Activated CD8-positive, alpha-beta memory T cell treated with anti-CD3 and anti-CD28 coated beads for 36 hours (primary cell): ENCODE data around the gene DHTKD1. TPM values are rescaled to one million over a fixed set of nuclear protein-coding genes. Genes with fewer than 3 reads are reported as not detected.
"Not testable (repeated sequence)": the region's sequence is repeated elsewhere in the genome, so short reads cannot be mapped to it uniquely, and the experiment has no call there.

ENCODE experiments used
- CTCF ChIA-PET: fragments of 350-600 bp; sonication (Branson Sonifier 250); formaldehyde crosslinking; loops from one replicate; lab custom pipeline; 2021; ENCODE audit warnings: antibody characterized with exemption; lab: Charles Lee
- POLR2A ChIA-PET: fragments of 350-600 bp; sonication (Branson Sonifier 250); formaldehyde crosslinking; loops from one replicate; lab custom pipeline; 2021; ENCODE audit warnings: antibody characterized with exemption; lab: Charles Lee
- total RNA-seq, 2 experiments: library from RNA; stranded (reverse); gene quantifications; one replicate each; pipeline ENCODE4 v1.2.3, GENCODE V29; 2021

The DHTKD1 gene
- total RNA-seq, 2 experiments from 2014 or later = 9.8 to 12.0 TPM

DNA sequence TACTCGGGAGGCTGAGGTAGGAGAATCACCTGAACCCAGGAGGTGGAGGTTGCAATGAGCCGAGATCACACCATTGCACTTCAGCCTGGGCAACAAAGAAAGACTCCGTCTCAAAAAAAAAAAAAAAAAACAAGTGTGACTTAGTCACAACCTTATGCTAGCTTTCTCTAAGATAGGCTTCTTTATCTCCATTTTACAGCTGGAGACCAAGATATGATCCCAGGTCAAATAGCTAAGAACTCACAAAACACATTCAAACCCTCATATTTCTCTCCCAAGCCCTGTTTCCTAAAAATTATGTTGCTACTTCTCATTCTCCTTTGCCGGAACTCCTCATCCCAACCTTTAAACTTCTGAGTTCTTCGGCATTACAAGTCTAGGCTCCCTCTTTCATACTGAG, 13.0 kb upstream of the DHTKD1 start:
- ChIA-PET POLR2A (interaction anchor here (0.6 kb wide), 1 partner anchor 9 kb away, joined by 3 read pairs; no protein-coding TSS in a partner anchor), CTCF (no interaction called here)

DNA sequence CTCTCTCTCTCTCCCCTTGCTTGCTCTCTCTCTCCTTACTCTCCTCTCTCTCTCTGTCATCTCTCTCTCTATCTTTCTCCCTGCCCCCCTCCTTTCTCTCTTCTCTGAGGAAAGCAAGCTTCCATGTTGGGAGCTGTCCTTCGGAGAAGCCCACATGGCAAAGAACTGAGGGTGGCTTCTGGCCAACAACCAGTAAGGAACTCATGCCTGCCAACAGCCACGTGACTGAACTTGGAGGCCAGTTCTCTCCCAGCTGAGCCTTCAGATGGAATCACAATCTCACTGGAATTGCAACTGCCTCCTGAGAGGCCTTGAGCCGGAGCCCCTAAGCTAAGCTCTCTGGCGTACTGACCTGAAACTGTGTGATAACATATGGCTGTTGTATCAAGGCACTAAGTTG, 12.0 kb upstream of the DHTKD1 start:
- ChIA-PET CTCF (interaction anchor here (0.6 kb wide), 1 partner anchor 12 kb away, joined by 4 read pairs; no protein-coding TSS in a partner anchor), POLR2A (interaction anchor here (0.7 kb wide), 1 partner anchor 110 kb away, joined by 3 read pairs; no protein-coding TSS in a partner anchor)

DNA sequence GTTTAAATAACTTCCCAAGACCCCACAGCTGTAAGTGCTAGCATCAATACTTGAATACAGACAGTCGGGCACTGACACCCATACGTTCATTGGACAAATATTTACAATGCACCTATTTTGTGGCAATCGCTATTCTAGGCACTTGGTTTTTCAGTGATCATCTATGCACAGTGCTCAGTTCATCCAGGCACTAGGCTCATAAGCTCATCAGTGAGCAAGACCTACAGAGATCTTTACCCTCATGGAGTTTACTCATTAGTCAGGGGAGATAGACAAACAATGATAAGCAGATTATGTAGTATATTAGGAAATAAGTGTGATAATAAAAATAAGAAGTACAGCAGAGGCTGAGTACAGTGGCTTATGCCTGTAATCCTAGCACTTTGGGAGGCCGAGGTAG, 7.6 kb upstream of the DHTKD1 start:
- CTCF ChIA-PET = interaction anchor here (0.6 to 1.0 kb wide), 2 partner anchors 43 to 145 kb away, joined by 3 read pairs; no protein-coding TSS in a partner anchor

DNA sequence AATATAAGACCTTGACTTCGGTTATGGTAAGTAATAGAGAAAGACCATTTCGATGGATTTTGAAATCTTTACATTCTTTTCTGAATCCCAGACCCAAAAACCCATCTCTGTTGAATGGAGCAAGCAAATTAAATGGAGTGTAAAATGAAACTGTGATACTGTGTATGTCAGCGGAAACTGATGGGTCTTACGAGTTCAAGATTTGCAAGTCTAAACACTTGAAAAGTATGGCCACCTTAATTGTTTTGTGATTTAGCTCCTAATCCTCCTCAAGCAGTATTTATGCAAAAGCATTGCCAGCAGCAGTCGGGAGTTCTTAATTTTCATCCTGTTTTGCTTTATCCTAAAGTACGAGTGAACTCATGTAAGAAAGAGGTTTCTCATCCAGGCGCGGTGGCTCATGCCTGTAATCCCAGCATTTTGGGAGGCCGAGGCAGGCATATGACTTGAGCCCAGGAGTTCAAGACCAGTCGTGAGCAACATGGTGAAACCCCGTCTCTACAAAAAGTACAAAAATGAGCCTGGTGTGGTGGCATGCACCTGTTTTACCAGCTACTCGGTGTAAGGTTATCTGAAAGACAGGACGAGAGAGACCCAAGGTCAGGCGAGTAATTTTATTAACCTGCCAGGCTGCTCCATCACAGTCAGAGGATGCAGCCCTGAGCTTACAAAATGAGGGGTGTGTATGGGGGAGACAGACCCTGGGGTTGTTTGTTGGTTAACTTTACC, 5.8 kb upstream of the DHTKD1 start:
- POLR2A ChIA-PET = interaction anchor here (0.7 kb wide), 1 partner anchor 19 kb away, joined by 5 read pairs; no protein-coding TSS in a partner anchor
- CTCF ChIA-PET = no interaction called here

More for the DNA sequence above, 7.6 kb upstream of the DHTKD1 start:
- POLR2A ChIA-PET = no interaction called here

DNA sequence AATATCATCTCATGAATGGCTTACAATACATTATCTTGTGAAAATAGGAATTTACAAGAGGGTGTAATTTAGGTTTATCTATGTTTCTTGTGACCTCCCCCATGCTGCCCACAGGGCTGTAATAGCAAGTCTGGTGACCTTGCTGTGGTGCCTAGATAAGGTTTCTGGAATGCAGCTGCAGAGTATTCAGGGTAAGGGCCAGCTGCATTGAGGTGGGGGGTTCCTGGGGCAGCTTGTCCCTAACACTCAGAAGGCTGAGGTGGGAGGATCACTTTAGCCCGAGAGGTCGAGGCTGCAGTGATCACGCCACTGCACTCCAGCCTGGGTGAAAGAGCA, 5.3 kb upstream of the DHTKD1 start:
- CTCF ChIA-PET = no interaction called here
- POLR2A ChIA-PET = interaction anchor here (0.7 kb wide), 2 partner anchors 20 to 63 kb away, joined by 5 read pairs; no protein-coding TSS in a partner anchor

DNA sequence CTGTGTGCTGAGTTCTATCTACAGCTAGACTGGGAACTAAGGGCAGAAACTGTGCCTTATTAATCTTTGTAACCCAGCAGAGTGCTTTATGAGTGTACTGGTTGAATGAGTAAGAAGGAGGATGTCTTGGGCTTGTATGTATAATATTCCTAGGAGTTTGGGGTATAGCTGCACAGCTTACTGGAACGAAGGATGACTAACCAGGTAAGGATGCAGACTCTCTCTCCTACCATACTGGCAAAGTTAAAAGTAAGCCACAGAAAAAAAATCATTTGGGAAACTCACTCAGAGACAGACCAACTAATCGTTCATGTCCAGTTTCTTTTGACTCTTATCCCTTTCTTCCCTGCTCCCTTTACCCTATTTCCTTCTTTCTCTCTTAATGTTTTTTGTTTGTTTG, 1.4 kb upstream of the DHTKD1 start:
- ChIA-PET POLR2A (no interaction called here), CTCF (no interaction called here)

DNA sequence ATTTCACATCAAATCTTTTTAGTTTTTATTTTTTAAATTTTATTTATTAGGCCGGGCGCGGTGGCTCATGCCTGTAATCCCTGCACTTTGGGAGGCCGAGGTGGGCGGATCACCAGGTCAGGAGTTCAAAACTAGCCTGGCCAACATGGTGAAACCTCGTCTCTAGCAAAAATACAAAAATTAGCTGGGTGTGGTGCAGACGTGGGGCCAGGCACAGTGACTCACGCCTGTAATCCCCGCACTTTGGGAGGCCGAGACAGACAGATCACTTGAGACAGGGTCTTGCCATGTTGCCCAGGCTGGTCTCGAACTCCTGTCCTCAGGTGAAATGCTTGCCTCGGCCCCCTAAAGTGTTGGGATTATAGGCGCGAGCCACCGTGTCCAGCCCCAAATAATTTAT, 2.7 kb downstream of the DHTKD1 start:
- CTCF ChIA-PET = not testable (repeated sequence)

DNA sequence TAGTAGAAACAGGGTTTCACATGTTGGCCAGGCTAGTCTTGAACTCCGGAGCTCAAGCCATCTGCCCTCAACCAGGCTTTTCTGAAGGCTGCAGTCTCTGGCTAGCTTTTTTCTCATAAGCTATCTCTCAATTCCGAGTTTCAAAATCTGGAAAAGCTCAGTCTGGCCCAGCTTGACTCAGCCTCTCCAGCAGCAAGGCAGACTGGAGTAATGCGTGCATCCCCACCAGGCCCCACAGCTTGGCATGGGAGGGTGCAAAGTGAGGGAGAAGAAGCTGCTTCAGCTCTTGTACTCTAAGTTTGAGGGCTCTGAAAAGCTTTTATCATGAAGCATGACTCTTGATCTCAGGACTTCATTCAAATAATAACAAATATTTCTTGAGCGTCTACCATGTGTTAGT, 4.8 kb downstream of the DHTKD1 start:
- POLR2A ChIA-PET = no interaction called here
- CTCF ChIA-PET = no interaction called here

More for the DNA sequence above, 2.7 kb downstream of the DHTKD1 start:
- POLR2A ChIA-PET = not testable (repeated sequence)

DNA sequence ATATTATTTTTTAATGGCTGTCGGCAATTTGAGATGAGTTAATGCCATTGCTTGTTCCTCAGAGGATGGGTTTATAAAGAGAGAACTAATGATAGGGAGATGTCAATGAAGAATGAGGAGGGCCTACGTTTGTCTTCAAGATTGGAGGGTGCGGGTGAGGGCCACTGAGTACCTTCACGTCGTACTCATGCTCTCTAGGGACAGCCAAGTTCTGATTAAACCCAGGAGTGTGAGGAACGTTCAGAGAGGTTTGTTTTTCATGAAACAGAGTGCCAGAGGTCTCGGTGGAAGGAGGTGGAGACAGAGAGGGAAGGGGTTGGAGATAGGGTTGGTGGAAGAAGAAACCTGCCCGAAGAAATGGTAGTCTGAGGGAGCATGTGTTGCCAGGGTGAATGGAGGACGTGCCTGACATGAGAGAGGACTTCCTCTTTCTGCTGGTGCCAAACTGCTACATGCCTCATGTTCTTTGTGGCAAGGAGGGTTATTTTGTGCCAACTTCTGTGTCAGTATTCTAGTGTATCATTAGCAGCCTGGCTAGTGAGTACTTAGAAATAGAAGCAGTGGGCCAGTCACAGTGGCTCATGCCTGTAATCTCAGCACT, 8.9 kb downstream of the DHTKD1 start:
- POLR2A ChIA-PET = no interaction called here
- CTCF ChIA-PET = no interaction called here

DNA sequence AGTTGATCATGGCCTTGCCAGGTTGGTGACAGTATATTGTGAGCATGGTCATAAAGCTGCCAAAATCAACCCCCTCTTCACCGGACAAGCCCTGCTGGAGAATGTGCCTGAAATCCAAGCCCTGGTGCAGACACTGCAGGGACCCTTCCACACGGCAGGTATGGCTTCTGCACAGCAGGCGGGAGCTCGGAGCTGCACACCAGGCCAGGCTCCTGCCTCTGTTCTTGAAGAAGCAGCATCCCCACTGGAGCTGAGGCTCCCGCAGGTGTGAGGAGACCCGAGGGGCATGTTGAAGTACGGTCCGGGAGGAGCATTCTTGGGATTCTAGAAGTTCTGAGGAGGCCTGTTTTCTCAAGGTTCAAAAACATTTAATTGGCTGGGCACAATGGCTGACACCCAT, 12.7 kb downstream of the DHTKD1 start:
- ChIA-PET POLR2A (no interaction called here), CTCF (interaction anchor here (1.2 to 1.6 kb wide), 2 partner anchors 12 to 115 kb away, joined by 3 to 4 read pairs; no protein-coding TSS in a partner anchor)

DNA sequence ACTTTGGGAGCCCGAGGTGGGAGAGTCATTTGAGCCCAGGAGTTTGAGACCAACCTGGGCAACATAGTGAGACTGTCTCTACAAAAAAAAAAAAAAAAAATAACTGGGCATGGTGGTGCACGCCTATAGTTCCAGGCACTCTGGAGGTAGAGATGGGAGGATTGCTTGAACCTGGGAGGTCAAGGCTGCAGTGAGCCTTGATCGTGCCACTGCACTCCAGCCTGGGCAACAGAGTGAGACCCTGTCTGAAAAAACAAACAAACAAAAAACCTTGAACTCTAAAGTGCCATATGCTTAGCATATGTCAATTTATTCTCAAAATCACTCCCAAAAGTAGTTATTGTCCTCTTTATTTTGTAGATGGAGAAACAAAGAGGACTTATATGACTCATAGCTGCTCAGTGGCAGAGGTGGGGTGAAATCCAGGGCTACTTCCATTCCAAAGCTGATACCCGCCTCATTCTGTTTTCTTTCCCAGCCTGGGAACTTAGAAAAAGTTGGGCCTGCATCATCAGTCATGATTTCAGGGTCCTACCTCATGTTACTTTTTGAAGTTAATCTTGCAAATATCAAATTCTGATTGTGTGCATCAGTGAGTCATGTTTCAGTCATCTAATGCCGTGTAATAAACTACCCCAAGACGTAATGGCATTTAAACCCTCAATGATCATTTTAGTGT, 13.3 kb downstream of the DHTKD1 start:
- ChIA-PET CTCF (interaction anchor here (1.6 kb wide), 1 partner anchor 12 kb away, joined by 4 read pairs; no protein-coding TSS in a partner anchor), POLR2A (no interaction called here)

DNA sequence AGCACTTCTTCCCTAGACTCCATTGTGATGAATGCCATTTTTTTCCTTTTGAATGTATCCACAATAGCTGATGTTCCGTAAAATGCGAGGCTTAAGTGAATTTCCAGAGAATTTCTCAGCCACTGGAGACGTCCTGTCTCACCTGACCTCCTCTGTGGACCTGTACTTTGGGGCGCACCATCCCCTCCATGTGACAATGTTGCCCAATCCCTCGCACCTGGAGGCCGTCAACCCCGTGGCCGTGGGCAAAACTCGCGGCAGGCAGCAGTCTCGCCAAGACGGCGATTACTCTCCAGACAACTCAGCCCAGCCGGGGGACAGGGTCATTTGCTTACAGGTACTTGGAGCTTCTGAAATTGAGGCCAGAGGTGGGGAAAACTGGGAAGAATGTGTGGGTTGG, 20.2 kb downstream of the DHTKD1 start:
- CTCF ChIA-PET = no interaction called here
- POLR2A ChIA-PET = no interaction called here

DNA sequence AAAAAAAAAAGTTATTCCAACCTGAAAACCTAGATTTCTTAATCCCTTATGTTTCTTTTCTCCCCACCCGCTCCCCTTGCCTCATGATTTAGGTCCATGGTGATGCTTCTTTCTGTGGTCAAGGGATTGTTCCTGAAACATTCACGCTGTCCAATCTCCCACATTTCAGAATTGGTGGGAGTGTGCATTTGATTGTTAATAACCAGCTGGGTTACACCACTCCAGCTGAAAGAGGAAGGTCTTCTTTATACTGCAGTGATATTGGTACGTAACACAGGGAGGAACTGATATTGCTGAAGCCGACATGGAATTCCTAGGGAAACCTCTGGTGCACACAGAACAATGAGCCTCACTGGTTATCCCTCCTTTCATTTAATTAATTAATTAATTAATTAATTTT, 22.7 kb downstream of the DHTKD1 start:
- CTCF ChIA-PET = no interaction called here
- POLR2A ChIA-PET = no interaction called here

DNA sequence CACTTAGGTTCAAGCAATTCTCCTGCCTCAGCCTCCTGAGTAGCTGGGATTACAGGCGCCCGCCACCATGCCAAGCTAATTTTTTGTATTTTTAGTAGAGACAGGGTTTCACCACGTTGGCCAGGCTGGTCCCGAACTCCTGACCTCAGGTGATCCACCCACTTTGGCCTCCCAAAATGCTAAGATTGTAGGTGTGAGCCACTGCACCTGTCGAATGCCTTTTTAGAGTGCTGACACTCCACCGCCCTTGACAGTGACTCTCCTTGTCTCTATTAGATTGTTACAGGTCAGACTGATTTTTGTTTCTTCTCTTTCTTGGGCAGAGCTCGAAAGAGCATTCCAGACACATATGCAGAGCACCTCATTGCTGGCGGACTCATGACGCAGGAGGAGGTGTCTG, 28.6 kb downstream of the DHTKD1 start:
- POLR2A ChIA-PET, CTCF ChIA-PET: not testable (repeated sequence)

DNA sequence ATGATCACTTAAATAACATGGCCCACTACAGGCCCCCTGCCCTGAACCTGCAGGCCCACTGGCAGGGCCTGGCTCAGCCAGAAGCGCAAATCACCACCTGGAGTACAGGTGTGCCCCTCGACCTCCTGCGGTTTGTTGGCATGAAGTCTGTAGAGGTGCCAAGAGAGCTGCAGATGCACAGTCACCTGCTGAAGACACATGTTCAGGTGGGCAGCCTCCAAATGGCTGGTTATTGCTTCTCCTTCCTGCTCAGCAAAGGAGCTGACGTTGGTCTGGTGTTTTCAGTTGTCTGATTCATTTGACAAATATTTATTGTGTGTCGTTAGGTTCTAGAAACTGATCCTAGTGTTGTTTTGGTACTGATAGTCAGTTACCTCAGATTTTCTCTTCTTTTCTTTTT, 29.0 kb downstream of the DHTKD1 start:
- POLR2A ChIA-PET = no interaction called here
- CTCF ChIA-PET = no interaction called here

DNA sequence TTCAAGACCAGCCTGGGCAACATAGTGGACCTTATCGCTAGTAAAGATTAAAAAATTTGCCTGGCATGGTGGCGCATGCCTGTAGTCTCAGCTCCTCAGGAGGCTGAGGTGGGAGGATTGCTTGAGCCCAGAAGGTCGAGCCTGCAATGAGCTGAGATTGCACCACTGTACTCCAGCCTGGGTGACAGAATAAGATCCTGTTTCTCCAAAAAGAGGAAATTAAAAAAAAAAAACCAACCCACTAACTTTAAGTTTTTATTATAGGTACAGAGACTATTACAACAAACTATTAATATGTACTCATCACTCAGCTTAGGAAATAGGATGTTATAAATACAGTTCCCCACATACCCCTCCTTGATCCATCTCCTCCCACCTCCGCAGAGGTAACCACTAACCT, 30.2 kb downstream of the DHTKD1 start:
- POLR2A ChIA-PET = no interaction called here
- CTCF ChIA-PET = no interaction called here

DNA sequence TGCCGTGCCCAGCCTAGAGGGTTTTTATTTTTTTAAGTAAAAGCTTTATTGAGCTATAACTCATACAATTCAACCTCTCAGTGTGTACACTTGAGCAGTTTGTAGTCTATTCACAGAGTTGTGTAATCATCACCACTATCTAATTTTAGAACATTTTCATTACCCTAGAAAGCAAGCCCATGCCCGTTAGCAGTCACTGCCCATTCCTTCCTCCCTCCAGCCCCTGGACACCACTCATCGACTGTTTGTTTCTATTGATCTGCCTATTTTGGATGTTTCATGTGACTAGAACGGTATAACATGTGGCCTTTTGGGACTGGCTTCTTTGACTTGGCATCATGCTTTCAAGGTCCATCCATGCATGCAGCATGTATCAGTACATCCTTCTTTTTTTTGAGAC, 35.0 kb downstream of the DHTKD1 start:
- CTCF ChIA-PET = no interaction called here
- POLR2A ChIA-PET = no interaction called here

DNA sequence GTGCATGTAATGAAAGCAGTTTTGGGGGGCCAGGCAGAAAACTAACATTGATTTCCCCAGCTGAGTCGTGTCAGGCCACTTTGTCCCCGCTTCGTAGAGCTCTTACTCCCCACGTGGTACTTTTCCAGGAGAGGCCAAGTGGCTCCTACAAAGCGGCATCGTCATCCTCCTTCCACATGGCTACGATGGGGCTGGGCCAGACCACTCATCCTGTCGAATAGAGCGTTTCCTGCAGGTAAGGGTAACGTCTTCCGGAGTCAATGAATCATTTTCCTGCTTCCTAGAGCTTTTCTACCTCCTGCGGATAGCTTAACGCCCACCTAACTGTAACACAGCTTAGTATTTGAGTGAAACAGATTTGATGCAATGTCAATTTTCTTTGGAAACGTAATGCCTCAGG, 39.0 kb downstream of the DHTKD1 start:
- POLR2A ChIA-PET = no interaction called here
- CTCF ChIA-PET = no interaction called here

DNA sequence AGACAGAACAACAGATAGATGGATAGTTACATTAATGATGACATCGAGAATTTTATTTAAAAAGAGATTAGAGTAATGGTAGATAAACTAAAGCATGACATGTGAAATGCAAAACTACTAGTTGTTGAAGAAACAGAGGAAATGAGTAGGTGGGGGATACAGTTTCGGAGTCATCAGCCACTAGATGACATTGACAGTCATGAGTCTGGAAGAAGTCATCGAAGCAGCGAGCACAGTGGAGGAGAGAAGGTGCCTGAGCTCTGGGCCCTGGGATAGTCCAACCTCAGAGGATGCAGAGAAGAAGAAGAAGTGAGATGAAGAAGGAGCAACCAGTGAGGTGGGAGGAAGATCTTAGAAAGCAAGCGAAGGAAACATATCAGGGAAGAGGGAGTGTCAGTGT, 40.5 kb downstream of the DHTKD1 start:
- POLR2A ChIA-PET = no interaction called here
- CTCF ChIA-PET = interaction anchor here (1.0 kb wide), 1 partner anchor 21 kb away, joined by 3 read pairs; no protein-coding TSS in a partner anchor

DNA sequence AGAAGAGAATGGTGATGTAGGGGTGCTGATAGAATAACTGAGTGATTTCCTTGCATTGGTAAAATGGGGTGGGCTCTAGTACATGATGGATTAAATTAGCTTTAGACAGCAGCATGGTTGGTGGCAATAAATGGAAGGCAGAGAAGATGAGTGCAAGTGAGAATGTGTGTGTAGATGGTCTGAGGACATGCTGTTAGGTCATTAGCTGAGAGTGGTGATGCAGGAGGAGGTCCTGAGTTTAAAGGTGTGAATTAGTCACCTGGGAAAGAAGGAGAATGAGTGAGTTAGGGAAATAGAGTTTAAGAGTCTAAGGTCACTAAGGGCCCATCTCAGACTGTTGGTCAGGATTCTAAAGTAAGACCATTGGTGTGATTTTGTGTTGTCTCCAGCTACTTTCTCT, 42.8 kb downstream of the DHTKD1 start:
- ChIA-PET CTCF (no interaction called here), POLR2A (no interaction called here)
